SJCRH30 (cell line): ENCODE results near the gene PRELID2. TPM values are rescaled to one million over a fixed set of nuclear protein-coding genes. Genes with fewer than 3 reads are reported as not detected.
"Not testable (repeated sequence)": the region's sequence is repeated elsewhere in the genome, so short reads cannot be mapped to it uniquely, and the experiment has no call there.

Experiments used
- DNase-seq, 2 experiments: peaks; one replicate each; pipeline ENCODE4 v3.0.0-alpha.2; 2015 to 2020
- H3K27ac ChIP-seq: fragments of 250-450 bp; sonication (Bioruptor Pico); 2 replicates; pipeline ENCODE4 v1.5.1; 2020; ENCODE audit warnings: mild to moderate bottlenecking, moderate library complexity
- H3K27me3 ChIP-seq: fragments of 250-450 bp; sonication (Bioruptor Pico); 2 replicates; pipeline ENCODE4 v1.5.1; 2020; ENCODE audit warnings: mild to moderate bottlenecking, moderate library complexity
- H3K36me3 ChIP-seq: fragments of 250-450 bp; sonication (Bioruptor Pico); 2 replicates; pipeline ENCODE4 v1.5.1; 2020; ENCODE audit warnings: mild to moderate bottlenecking, moderate library complexity
- H3K4me1 ChIP-seq: fragments of 250-450 bp; sonication (Bioruptor Pico); 2 replicates; pipeline ENCODE4 v1.5.1; 2020; ENCODE audit warnings: mild to moderate bottlenecking, moderate library complexity
- H3K4me3 ChIP-seq: fragments of 250-450 bp; sonication (Bioruptor Pico); 2 replicates; pipeline ENCODE4 v1.5.1; 2020; ENCODE audit warnings: mild to moderate bottlenecking, moderate library complexity
- H3K9me3 ChIP-seq: fragments of 250-450 bp; sonication (Bioruptor Pico); replicated peaks from 2 replicates; pipeline ENCODE4 v1.5.1; 2020; ENCODE audit warnings: mild to moderate bottlenecking, moderate library complexity
- total RNA-seq: library from RNA; depleted of rRNA; stranded (reverse); fragments of >200 nt; shearing (Covaris generic); gene quantifications from 2 replicates; pipeline ENCODE4 v1.2.3, GENCODE V29; 2014; rRNA removed

PRELID2 gene
- total RNA-seq: 0.06 TPM in 1 of 2 replicates, not detected in the other

GRCh38 chr5:145834917-145835847 is at the start of gene PRELID2:
TSS of gene PRELID2 (minus strand) at chr5:145835342. CDS start at chr5:145835251, 91 bp downstream.
- no peak within 1 kb of the TSS for H3K27ac ChIP-seq
- no peaks in the 10 kb centered on the region for H3K27me3 ChIP-seq
- H3K4me1 ChIP-seq: no peaks in the 10 kb centered on the region
- no peak for DNase-seq
- H3K36me3 ChIP-seq: no peaks in the 10 kb centered on the region
- H3K4me3 ChIP-seq: no peak within 1 kb of the TSS
- H3K9me3 ChIP-seq: no peaks in the 10 kb centered on the region

- DNase-seq: no peak
- Histone ChIP-seq H3K9me3 (no peaks in the 10 kb centered on the region), H3K27ac (no peak overlapping the region), H3K4me3 (no peak overlapping the region), H3K27me3 (no peaks in the 10 kb centered on the region), H3K4me1 (no peaks in the 10 kb centered on the region), H3K36me3 (no peaks in the 10 kb centered on the region)
Measured at GRCh38 chr5:145874765-145875164, 39.6 kb upstream of the PRELID2 start.

- Histone ChIP-seq H3K27me3 (no peaks in the 10 kb centered on the region), H3K4me3 (no peak within 1 kb of the TSS), H3K9me3 (no peaks in the 10 kb centered on the region), H3K27ac (no peak within 1 kb of the TSS), H3K4me1 (no peaks in the 10 kb centered on the region), H3K36me3 (no peaks in the 10 kb centered on the region)
- DNase-seq: no peak
Measured at GRCh38 chr5:145872914-145873313, 37.8 kb upstream of the PRELID2 start, which contains the start of gene GRXCR2. TSS of gene GRXCR2 (minus strand) at chr5:145873014. CDS start at chr5:145872968, 46 bp downstream.

GRCh38 chr5:145872486-145872885 is 37.3 kb upstream of the PRELID2 start:
- no peaks in the 10 kb centered on the region for H3K36me3 ChIP-seq
- H3K4me3 ChIP-seq: no peak overlapping the region
- DNase-seq: peak; percentile 4 to 26
- no peak overlapping the region for H3K27ac ChIP-seq
- H3K9me3 ChIP-seq: no peaks in the 10 kb centered on the region
- no peaks in the 10 kb centered on the region for H3K4me1 ChIP-seq
- no peaks in the 10 kb centered on the region for H3K27me3 ChIP-seq

- DNase-seq: no peak
- H3K27me3 ChIP-seq: no peaks in the 10 kb centered on the region
- H3K27ac ChIP-seq: no peak overlapping the region
- no peaks in the 10 kb centered on the region for H3K4me1 ChIP-seq
- H3K4me3 ChIP-seq: no peak overlapping the region
- no peaks in the 10 kb centered on the region for H3K9me3 ChIP-seq
- H3K36me3 ChIP-seq: no peaks in the 10 kb centered on the region
Measured at GRCh38 chr5:145869753-145870152, 34.6 kb upstream of the PRELID2 start.

- DNase-seq: no peak
- H3K27me3 ChIP-seq: no peaks in the 10 kb centered on the region
- H3K4me1 ChIP-seq: no peaks in the 10 kb centered on the region
- H3K9me3 ChIP-seq: no peaks in the 10 kb centered on the region
- no peak overlapping the region for H3K4me3 ChIP-seq
- H3K36me3 ChIP-seq: no peaks in the 10 kb centered on the region
- no peak overlapping the region for H3K27ac ChIP-seq
Measured at GRCh38 chr5:145867806-145868205, 32.7 kb upstream of the PRELID2 start.

- not testable (repeated sequence) for DNase-seq, H3K36me3 ChIP-seq, H3K4me1 ChIP-seq, H3K27me3 ChIP-seq, H3K27ac ChIP-seq, H3K4me3 ChIP-seq, H3K9me3 ChIP-seq
Measured at GRCh38 chr5:145864432-145864831, 29.3 kb upstream of the PRELID2 start.

- Histone ChIP-seq H3K27me3 (no peaks in the 10 kb centered on the region; the same call in 1 of the 2 replicates), H3K4me3 (no peak overlapping the region), H3K4me1 (no peaks in the 10 kb centered on the region), H3K27ac (no peak overlapping the region), H3K36me3 (no peaks in the 10 kb centered on the region), H3K9me3 (no peaks in the 10 kb centered on the region)
- DNase-seq: no peak
Measured at GRCh38 chr5:145863003-145863402, 27.9 kb upstream of the PRELID2 start.

GRCh38 chr5:145859897-145860296 is 24.8 kb upstream of the PRELID2 start:
- Histone ChIP-seq H3K36me3 (no peaks in the 10 kb centered on the region), H3K27me3 (no peaks in the 10 kb centered on the region; the same call in 1 of the 2 replicates), H3K4me3 (no peak overlapping the region), H3K4me1 (no peaks in the 10 kb centered on the region), H3K9me3 (no peaks in the 10 kb centered on the region), H3K27ac (no peak overlapping the region)
- DNase-seq: no peak

GRCh38 chr5:145859453-145859852 is 24.3 kb upstream of the PRELID2 start:
- Histone ChIP-seq H3K27ac (no peak overlapping the region), H3K36me3 (no peaks in the 10 kb centered on the region), H3K4me1 (no peaks in the 10 kb centered on the region), H3K4me3 (no peak overlapping the region), H3K9me3 (no peaks in the 10 kb centered on the region), H3K27me3 (no peaks in the 10 kb centered on the region; the same call in 1 of the 2 replicates)
- DNase-seq: no peak

GRCh38 chr5:145858959-145859358 is 23.8 kb upstream of the PRELID2 start:
- no peak overlapping the region for H3K4me3 ChIP-seq
- no peak overlapping the region for H3K27ac ChIP-seq
- H3K9me3 ChIP-seq: no peaks in the 10 kb centered on the region
- H3K36me3 ChIP-seq: no peaks in the 10 kb centered on the region
- no peaks in the 10 kb centered on the region; the same call in none of the 2 replicates for H3K27me3 ChIP-seq
- H3K4me1 ChIP-seq: no peaks in the 10 kb centered on the region
- DNase-seq: no peak

- Histone ChIP-seq H3K36me3 (no peaks in the 10 kb centered on the region), H3K27me3 (no peaks in the 10 kb centered on the region; the same call in none of the 2 replicates), H3K4me3 (no peak overlapping the region), H3K4me1 (no peaks in the 10 kb centered on the region), H3K9me3 (no peaks in the 10 kb centered on the region), H3K27ac (no peak overlapping the region)
- DNase-seq: no peak
Measured at GRCh38 chr5:145856285-145856818, 21.2 kb upstream of the PRELID2 start.

GRCh38 chr5:145855763-145856267 is 20.7 kb upstream of the PRELID2 start:
- H3K4me1 ChIP-seq: no peaks in the 10 kb centered on the region
- DNase-seq: no peak
- no peaks in the 10 kb centered on the region; the same call in none of the 2 replicates for H3K27me3 ChIP-seq
- H3K36me3 ChIP-seq: no peaks in the 10 kb centered on the region
- no peak overlapping the region for H3K27ac ChIP-seq
- H3K9me3 ChIP-seq: no peaks in the 10 kb centered on the region
- H3K4me3 ChIP-seq: no peak overlapping the region

GRCh38 chr5:145854651-145855258 is 19.6 kb upstream of the PRELID2 start:
- no peaks in the 10 kb centered on the region; the same call in none of the 2 replicates for H3K27me3 ChIP-seq
- H3K4me3 ChIP-seq: no peak overlapping the region
- no peaks in the 10 kb centered on the region for H3K4me1 ChIP-seq
- no peak overlapping the region for H3K27ac ChIP-seq
- no peaks in the 10 kb centered on the region for H3K36me3 ChIP-seq
- H3K9me3 ChIP-seq: no peaks in the 10 kb centered on the region
- peak in 1 of 2 experiments; percentile 5 for DNase-seq
